Measurements from ENCODE around the gene AKR7A2. TPM values are rescaled to one million over a fixed set of nuclear protein-coding genes. Genes with fewer than 3 reads are reported as not detected.

Gene AKR7A2
- total and polyA plus RNA-seq, 2 experiments from 2014 or later: 20.8 to 53.6 TPM

DNA sequence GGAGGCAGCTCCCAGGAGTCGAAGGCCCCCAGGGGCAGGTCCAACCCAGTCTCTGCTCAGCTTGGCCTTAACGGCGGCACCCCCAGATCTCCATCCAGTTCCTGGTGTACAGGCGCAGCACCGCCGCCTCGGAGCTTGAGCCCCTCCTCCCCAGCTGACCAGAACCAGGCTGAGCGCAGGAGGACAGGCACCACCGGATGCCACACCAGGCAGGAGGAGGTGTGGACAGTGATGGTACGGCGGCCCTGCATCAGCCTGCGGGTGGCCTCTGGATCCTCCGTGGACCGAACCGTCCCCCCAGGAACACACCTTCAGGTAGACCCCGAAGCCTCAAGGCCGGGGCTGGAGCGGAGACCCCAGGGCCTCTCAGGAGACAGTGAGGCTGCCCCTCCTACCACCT is 16.5 kb upstream of the AKR7A2 start (continued):
- TF ChIP-seq, protein P1, sequence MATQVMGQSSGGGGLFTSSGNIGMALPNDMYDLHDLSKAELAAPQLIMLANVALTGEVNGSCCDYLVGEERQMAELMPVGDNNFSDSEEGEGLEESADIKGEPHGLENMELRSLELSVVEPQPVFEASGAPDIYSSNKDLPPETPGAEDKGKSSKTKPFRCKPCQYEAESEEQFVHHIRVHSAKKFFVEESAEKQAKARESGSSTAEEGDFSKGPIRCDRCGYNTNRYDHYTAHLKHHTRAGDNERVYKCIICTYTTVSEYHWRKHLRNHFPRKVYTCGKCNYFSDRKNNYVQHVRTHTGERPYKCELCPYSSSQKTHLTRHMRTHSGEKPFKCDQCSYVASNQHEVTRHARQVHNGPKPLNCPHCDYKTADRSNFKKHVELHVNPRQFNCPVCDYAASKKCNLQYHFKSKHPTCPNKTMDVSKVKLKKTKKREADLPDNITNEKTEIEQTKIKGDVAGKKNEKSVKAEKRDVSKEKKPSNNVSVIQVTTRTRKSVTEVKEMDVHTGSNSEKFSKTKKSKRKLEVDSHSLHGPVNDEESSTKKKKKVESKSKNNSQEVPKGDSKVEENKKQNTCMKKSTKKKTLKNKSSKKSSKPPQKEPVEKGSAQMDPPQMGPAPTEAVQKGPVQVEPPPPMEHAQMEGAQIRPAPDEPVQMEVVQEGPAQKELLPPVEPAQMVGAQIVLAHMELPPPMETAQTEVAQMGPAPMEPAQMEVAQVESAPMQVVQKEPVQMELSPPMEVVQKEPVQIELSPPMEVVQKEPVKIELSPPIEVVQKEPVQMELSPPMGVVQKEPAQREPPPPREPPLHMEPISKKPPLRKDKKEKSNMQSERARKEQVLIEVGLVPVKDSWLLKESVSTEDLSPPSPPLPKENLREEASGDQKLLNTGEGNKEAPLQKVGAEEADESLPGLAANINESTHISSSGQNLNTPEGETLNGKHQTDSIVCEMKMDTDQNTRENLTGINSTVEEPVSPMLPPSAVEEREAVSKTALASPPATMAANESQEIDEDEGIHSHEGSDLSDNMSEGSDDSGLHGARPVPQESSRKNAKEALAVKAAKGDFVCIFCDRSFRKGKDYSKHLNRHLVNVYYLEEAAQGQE (IDR thresholded peaks at IDR 0.05; ENCODE audit: unreplicated experiment): no peak
- no peak for TF ChIP-seq STAT1 (IDR thresholded peaks at IDR 0.05; ENCODE audit: unreplicated experiment)
- TF ChIP-seq POLR2AphosphoS5 (IDR thresholded peaks at IDR 0.05; ENCODE audit: low read depth): no peak

DNA sequence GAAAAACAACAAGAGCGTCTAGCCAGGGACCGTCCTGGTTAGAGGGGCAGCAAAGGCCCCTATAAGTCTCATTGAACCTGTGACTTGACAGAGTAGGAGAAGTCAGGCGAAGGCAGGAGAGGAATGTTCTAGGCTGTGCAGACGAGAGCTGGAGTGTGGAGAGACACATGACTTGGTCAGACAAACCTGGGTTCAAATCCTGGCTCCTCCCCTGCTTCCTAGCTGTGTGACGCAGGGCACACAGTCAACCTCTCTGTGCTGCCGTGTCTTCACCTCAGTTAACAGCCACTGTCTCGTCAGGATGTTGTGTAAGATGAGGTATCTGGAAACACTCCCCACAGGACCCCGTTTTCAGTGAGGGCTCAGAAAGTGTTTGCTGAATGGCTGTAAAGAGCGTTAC is 15.8 kb upstream of the AKR7A2 start:
- H3K9me3 Mint-ChIP-seq: no peaks in the 10 kb centered on the region
- no peaks in the 10 kb centered on the region; the same call in 1 of the 2 replicates for H4K20me1 ChIP-seq (replicated peaks; ENCODE audit: insufficient read depth)
- no peaks in the 10 kb centered on the region for H3K27me3 ChIP-seq (ENCODE audit: insufficient read depth)
- H3K27ac ChIP-seq (ENCODE audit: low read depth): no peak overlapping the region
- H3K36me3 Mint-ChIP-seq (ENCODE audit: low read depth): peaks cover 10% of the 10 kb centered on the region
- no peaks in the 10 kb centered on the region for H3F3A ChIP-seq (replicated peaks; ENCODE audit: low read depth)
- H3K4me3 Mint-ChIP-seq: no peak overlapping the region
- H3K9me2 ChIP-seq (ENCODE audit: insufficient read depth): no peaks in the 10 kb centered on the region
- no peak overlapping the region for H3K27ac Mint-ChIP-seq
- no peak for DNase-seq (ENCODE audit: low spot score)
- no peak overlapping the region for H3K4me2 ChIP-seq
- no peaks in the 10 kb centered on the region for H3K4me1 Mint-ChIP-seq
- no peak overlapping the region for H2AFZ ChIP-seq
- H3K4me1 ChIP-seq (ENCODE audit: insufficient read depth): no peaks in the 10 kb centered on the region
- no peak overlapping the region for H3K4me3 ChIP-seq
- no peak for ATAC-seq
- H3K36me3 ChIP-seq (ENCODE audit: insufficient read depth): no peaks in the 10 kb centered on the region
- peaks cover 8% of the 10 kb centered on the region for H3K27me3 Mint-ChIP-seq (ENCODE audit: insufficient read depth, low read depth, poor library complexity)
- no peaks in the 10 kb centered on the region for H3K79me2 ChIP-seq (replicated peaks; ENCODE audit: insufficient read depth)
- TF ChIP-seq POLR2AphosphoS5 (IDR thresholded peaks at IDR 0.05; ENCODE audit: low read depth): no peak
- TF ChIP-seq NANOG (IDR thresholded peaks at IDR 0.05; ENCODE audit: borderline replicate concordance): no peak
- TF ChIP-seq, protein P1 (IDR thresholded peaks at IDR 0.05; ENCODE audit: unreplicated experiment): no peak
- no peak for TF ChIP-seq STAT1 (IDR thresholded peaks at IDR 0.05; ENCODE audit: unreplicated experiment)
- TF ChIP-seq, protein P2, sequence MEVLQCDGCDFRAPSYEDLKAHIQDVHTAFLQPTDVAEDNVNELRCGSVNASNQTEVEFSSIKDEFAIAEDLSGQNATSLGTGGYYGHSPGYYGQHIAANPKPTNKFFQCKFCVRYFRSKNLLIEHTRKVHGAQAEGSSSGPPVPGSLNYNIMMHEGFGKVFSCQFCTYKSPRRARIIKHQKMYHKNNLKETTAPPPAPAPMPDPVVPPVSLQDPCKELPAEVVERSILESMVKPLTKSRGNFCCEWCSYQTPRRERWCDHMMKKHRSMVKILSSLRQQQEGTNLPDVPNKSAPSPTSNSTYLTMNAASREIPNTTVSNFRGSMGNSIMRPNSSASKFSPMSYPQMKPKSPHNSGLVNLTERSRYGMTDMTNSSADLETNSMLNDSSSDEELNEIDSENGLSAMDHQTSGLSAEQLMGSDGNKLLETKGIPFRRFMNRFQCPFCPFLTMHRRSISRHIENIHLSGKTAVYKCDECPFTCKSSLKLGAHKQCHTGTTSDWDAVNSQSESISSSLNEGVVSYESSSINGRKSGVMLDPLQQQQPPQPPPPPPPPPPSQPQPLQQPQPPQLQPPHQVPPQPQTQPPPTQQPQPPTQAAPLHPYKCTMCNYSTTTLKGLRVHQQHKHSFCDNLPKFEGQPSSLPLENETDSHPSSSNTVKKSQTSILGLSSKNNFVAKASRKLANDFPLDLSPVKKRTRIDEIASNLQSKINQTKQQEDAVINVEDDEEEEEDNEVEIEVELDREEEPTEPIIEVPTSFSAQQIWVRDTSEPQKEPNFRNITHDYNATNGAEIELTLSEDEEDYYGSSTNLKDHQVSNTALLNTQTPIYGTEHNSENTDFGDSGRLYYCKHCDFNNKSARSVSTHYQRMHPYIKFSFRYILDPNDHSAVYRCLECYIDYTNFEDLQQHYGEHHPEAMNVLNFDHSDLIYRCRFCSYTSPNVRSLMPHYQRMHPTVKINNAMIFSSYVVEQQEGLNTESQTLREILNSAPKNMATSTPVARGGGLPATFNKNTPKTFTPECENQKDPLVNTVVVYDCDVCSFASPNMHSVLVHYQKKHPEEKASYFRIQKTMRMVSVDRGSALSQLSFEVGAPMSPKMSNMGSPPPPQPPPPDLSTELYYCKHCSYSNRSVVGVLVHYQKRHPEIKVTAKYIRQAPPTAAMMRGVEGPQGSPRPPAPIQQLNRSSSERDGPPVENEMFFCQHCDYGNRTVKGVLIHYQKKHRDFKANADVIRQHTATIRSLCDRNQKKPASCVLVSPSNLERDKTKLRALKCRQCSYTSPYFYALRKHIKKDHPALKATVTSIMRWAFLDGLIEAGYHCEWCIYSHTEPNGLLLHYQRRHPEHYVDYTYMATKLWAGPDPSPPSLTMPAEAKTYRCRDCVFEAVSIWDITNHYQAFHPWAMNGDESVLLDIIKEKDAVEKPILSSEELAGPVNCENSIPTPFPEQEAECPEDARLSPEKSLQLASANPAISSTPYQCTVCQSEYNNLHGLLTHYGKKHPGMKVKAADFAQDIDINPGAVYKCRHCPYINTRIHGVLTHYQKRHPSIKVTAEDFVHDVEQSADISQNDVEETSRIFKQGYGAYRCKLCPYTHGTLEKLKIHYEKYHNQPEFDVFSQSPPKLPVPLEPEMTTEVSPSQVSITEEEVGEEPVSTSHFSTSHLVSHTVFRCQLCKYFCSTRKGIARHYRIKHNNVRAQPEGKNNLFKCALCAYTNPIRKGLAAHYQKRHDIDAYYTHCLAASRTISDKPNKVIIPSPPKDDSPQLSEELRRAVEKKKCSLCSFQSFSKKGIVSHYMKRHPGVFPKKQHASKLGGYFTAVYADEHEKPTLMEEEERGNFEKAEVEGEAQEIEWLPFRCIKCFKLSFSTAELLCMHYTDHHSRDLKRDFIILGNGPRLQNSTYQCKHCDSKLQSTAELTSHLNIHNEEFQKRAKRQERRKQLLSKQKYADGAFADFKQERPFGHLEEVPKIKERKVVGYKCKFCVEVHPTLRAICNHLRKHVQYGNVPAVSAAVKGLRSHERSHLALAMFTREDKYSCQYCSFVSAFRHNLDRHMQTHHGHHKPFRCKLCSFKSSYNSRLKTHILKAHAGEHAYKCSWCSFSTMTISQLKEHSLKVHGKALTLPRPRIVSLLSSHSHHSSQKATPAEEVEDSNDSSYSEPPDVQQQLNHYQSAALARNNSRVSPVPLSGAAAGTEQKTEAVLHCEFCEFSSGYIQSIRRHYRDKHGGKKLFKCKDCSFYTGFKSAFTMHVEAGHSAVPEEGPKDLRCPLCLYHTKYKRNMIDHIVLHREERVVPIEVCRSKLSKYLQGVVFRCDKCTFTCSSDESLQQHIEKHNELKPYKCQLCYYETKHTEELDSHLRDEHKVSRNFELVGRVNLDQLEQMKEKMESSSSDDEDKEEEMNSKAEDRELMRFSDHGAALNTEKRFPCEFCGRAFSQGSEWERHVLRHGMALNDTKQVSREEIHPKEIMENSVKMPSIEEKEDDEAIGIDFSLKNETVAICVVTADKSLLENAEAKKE (CRISPR knock-in tag; IDR thresholded peaks at IDR 0.05): no peak
- no peak for TF ChIP-seq ZNF114 (CRISPR knock-in tag; IDR thresholded peaks at IDR 0.05)
- TF ChIP-seq ZNF331 (CRISPR knock-in tag; IDR thresholded peaks at IDR 0.05; ENCODE audit: low read depth): no peak
- no peak for TF ChIP-seq CREB1 (CRISPR knock-in tag; IDR thresholded peaks at IDR 0.05; ENCODE audit: low read depth)
- no peak for TF ChIP-seq EZH2phosphoT487 (IDR thresholded peaks at IDR 0.05; ENCODE audit: unreplicated experiment)
- TF ChIP-seq EZH2 (IDR thresholded peaks at IDR 0.05; ENCODE audit: low read depth, unreplicated experiment): no peak
- TF ChIP-seq, protein P3, sequence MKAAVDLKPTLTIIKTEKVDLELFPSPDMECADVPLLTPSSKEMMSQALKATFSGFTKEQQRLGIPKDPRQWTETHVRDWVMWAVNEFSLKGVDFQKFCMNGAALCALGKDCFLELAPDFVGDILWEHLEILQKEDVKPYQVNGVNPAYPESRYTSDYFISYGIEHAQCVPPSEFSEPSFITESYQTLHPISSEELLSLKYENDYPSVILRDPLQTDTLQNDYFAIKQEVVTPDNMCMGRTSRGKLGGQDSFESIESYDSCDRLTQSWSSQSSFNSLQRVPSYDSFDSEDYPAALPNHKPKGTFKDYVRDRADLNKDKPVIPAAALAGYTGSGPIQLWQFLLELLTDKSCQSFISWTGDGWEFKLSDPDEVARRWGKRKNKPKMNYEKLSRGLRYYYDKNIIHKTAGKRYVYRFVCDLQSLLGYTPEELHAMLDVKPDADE (IDR thresholded peaks at IDR 0.05): no peak
